Measurements from ENCODE around the gene GMCL1. TPM values are rescaled to one million over a fixed set of nuclear protein-coding genes. Genes with fewer than 3 reads are reported as not detected.

The GMCL1 gene
- total and polyA plus RNA-seq, 2 of the 13 experiments (the other 11 are each of a cell fraction or from before 2014, with no cell fraction given), result 18.7 to 24.0 TPM

DNA sequence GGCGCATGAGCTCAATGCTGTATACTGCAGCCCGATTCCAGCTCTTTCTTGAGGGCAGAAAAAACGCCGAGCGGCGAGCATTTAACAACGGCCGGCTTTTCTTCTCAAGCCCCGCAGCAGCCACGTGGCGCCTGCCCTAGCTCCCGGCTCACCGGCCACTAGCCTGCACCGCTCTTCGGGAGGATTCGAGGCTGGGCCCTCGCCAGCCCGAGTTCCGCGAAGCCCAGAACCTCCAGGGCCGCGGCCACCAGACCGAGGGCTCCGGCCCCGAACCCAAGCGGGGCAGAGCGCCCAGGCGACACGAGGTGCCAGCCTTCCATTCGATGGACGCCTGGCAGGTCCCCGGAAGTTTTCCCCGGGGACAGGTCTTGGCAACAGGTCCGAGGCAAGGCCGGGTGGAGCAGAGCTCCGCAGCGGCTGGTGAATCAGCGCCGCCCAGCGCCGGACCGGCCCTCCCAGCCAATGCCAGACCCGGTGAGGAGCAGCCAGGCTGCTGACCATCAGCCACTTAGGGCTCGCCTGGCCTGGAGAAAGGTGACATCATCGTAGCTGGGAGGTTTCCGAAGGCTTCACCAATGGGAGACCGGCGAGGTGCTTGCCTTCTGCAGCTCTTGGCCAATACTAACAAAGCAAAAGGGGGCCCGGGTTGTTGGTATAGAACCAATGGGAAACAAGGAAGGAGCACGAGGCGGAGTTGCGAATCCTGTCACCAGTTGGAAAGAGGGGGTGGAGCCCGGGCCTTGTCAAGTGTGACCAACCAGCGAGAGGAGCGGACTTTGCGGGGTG, 84.9 kb downstream of the GMCL1 start (continued):
- TF ChIP-seq ZBTB49 (CRISPR knock-in tag; IDR thresholded peaks at IDR 0.05; ENCODE audit: borderline replicate concordance) (peak; percentile 89; the same call in 1 of the 2 replicates), PAF1 (CRISPR knock-in tag; IDR thresholded peaks at IDR 0.05) (no peak), TRIM22 (IDR thresholded peaks at IDR 0.05) (no peak), ZNF496 (CRISPR knock-in tag; IDR thresholded peaks at IDR 0.05; ENCODE audit: insufficient replicate concordance) (no peak), AFF4 (CRISPR knock-in tag; IDR thresholded peaks at IDR 0.05) (peak; percentile 86; the same call in 1 of the 2 replicates), TBX2 (CRISPR knock-in tag; IDR thresholded peaks at IDR 0.05; ENCODE audit: borderline replicate concordance) (peak; percentile 94), NFKBIZ (CRISPR knock-in tag; IDR thresholded peaks at IDR 0.05) (no peak; the same call in 1 of the 2 replicates), SMARCC2 (IDR thresholded peaks at IDR 0.05) (0 out of 2 replicates have a peak, but pooled peaks have one; percentile 6), LCORL (IDR thresholded peaks at IDR 0.05) (no peak), LCORL (CRISPR knock-in tag; IDR thresholded peaks at IDR 0.05) (peak; percentile 85), ZNF329 (CRISPR knock-in tag; IDR thresholded peaks at IDR 0.05; ENCODE audit: low read depth) (peak; percentile 77), NR2F1 (CRISPR knock-in tag; IDR thresholded peaks at IDR 0.05) (peak in 1 of 2 experiments; percentile 55; a peak in 1 of 4 replicates), HNRNPUL1 (IDR thresholded peaks at IDR 0.05; ENCODE audit: low read depth, low read length) (0 out of 2 replicates have a peak, but pooled peaks have one; percentile 65), ZNF550 (CRISPR knock-in tag; IDR thresholded peaks at IDR 0.05; ENCODE audit: borderline replicate concordance) (peak; percentile 27; the same call in 1 of the 2 replicates), SP2 (CRISPR knock-in tag; IDR thresholded peaks at IDR 0.05) (no peak), NBN (conservative IDR thresholded peaks at IDR 0.05) (no peak)
- TF ChIP-seq, protein P1, sequence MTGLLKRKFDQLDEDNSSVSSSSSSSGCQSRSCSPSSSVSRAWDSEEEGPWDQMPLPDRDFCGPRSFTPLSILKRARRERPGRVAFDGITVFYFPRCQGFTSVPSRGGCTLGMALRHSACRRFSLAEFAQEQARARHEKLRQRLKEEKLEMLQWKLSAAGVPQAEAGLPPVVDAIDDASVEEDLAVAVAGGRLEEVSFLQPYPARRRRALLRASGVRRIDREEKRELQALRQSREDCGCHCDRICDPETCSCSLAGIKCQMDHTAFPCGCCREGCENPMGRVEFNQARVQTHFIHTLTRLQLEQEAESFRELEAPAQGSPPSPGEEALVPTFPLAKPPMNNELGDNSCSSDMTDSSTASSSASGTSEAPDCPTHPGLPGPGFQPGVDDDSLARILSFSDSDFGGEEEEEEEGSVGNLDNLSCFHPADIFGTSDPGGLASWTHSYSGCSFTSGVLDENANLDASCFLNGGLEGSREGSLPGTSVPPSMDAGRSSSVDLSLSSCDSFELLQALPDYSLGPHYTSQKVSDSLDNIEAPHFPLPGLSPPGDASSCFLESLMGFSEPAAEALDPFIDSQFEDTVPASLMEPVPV (CRISPR knock-in tag; IDR thresholded peaks at IDR 0.05), result peak; percentile 76; the same call in 1 of the 2 replicates
